A549 (cell line): ENCODE results near the gene RFX3.

Source experiments
- CBX2 ChIP-seq: fragments of 200-600 bp; sonication (generic); IDR thresholded peaks from 2 replicates; pipeline ENCODE4 v1.6.1; 2016; ENCODE audit warnings: low read depth, mild to moderate bottlenecking, borderline replicate concordance
- RAD21 ChIP-seq, 2 experiments: fragments of >200 bp in 1 of 2; sonication (Bioruptor Twin) in 1 of 2; formaldehyde crosslinking in 1 of 2; IDR thresholded peaks in 1 of 2; conservative IDR thresholded peaks in 1 of 2; 2 replicates in 1 of 2; 3 replicates in 1 of 2; pipeline ENCODE4 v1.6.1; 2012 to 2018; ENCODE audit warnings: inconsistent platforms in 1 of 2
- TF ChIP-seq, protein P1 (sequence below): fragments of >200 bp; sonication (Bioruptor Twin); formaldehyde crosslinking; IDR thresholded peaks from 3 replicates; pipeline ENCODE4 v1.5.1; 2016

DNA sequence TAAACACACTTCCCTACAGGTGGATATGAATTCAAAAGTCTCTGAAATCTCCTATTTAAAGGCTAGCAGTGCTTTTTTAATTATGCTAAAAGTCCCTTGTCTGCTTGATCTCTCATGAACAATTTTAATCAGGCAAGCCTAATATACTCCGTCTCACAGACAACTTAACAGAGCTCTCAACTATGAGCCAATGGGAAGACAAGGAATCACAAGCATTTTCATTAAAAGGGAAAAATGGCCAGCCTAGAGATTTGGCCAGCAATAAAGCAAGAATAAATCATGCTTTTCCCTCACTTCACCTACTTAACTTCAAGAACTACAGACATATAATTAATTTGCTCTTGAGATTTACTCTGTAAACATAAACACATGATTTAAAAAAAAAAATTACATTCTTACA lies 78.0 kb downstream of the RFX3 start:
- TF ChIP-seq, protein P1, sequence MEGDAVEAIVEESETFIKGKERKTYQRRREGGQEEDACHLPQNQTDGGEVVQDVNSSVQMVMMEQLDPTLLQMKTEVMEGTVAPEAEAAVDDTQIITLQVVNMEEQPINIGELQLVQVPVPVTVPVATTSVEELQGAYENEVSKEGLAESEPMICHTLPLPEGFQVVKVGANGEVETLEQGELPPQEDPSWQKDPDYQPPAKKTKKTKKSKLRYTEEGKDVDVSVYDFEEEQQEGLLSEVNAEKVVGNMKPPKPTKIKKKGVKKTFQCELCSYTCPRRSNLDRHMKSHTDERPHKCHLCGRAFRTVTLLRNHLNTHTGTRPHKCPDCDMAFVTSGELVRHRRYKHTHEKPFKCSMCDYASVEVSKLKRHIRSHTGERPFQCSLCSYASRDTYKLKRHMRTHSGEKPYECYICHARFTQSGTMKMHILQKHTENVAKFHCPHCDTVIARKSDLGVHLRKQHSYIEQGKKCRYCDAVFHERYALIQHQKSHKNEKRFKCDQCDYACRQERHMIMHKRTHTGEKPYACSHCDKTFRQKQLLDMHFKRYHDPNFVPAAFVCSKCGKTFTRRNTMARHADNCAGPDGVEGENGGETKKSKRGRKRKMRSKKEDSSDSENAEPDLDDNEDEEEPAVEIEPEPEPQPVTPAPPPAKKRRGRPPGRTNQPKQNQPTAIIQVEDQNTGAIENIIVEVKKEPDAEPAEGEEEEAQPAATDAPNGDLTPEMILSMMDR: no peak
- TF ChIP-seq RAD21 (conservative IDR thresholded peaks at IDR 0.05 in 1 of 2, IDR thresholded peaks at IDR 0.05 in 1 of 2) (no peak), CBX2 (no peak)
